Parathyroid adenoma (tissue), 2 donors: ENCODE measurements around the gene SSR2.
A peak's percentile ranks its signal among the peaks of the same experiment; 100 is the strongest.

ENCODE experiments used
- H2AFZ ChIP-seq: fragments of 300-600 bp; sonication (generic); one replicate; pipeline ENCODE4 v1.7.0; 2017; ENCODE audit warnings: antibody characterized with exemption, mild to moderate bottlenecking
- H3K27ac ChIP-seq: fragments of 300-600 bp; sonication (generic); one replicate; pipeline ENCODE4 v1.7.0; 2017
- H3K27me3 ChIP-seq: fragments of 300-600 bp; sonication (generic); one replicate; pipeline ENCODE4 v1.7.0; 2017; ENCODE audit warnings: low read length; ENCODE audit not compliant: control insufficient read depth, insufficient read depth
- H3K36me3 ChIP-seq: fragments of 300-600 bp; sonication (generic); one replicate; pipeline ENCODE4 v1.7.0; 2017; ENCODE audit warnings: low read length; ENCODE audit not compliant: control insufficient read depth, insufficient read depth
- H3K4me1 ChIP-seq: fragments of 300-600 bp; sonication (generic); one replicate; pipeline ENCODE4 v1.7.0; 2017; ENCODE audit warnings: control low read depth
- H3K4me2 ChIP-seq: fragments of 300-600 bp; sonication (generic); one replicate; pipeline ENCODE4 v1.7.0; 2017; ENCODE audit warnings: low read length
- H3K4me3 ChIP-seq: fragments of 300-600 bp; sonication (generic); one replicate; pipeline ENCODE4 v1.7.0; 2017; ENCODE audit warnings: low read depth, low read length
- H3K79me2 ChIP-seq: fragments of 300-600 bp; sonication (generic); one replicate; pipeline ENCODE4 v1.7.0; 2017; ENCODE audit warnings: control low read depth
- H3K9ac ChIP-seq: fragments of 300-600 bp; sonication (generic); one replicate; pipeline ENCODE4 v1.7.0; 2017; ENCODE audit warnings: mild to moderate bottlenecking
- H3K9me3 ChIP-seq: fragments of 300-600 bp; sonication (generic); one replicate; pipeline ENCODE4 v1.7.0; 2017; ENCODE audit warnings: low read length; ENCODE audit not compliant: control insufficient read depth
- TF ChIP-seq, protein P1 (sequence below): fragments of 300-600 bp; sonication (generic); IDR thresholded peaks from one replicate; pipeline ENCODE4 v1.7.0; 2017; ENCODE audit warnings: antibody characterized with exemption, mild to moderate bottlenecking
- donor health status: primary hyperparathyroidism.

Gene SSR2

DNA sequence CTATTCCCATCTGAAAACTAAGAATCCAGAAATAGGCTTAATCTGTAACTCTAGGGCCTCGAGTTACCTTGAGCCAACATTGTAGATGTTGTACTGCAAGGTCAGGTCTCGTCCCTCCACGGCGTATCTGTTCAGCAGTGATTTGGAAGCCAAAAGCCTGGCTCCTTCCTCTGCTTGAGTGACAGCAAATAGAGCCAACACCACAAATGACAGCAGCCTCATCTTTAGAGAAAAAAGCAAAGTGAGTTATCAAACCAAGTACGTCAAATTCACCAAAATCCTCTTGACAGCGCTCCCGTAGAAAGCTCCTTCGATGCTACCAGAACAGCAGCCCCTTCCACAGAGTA lies 832 bp downstream of the SSR2 start:
- no peaks in the 10 kb centered on the region for H3K36me3 ChIP-seq
- TF ChIP-seq, protein P1, sequence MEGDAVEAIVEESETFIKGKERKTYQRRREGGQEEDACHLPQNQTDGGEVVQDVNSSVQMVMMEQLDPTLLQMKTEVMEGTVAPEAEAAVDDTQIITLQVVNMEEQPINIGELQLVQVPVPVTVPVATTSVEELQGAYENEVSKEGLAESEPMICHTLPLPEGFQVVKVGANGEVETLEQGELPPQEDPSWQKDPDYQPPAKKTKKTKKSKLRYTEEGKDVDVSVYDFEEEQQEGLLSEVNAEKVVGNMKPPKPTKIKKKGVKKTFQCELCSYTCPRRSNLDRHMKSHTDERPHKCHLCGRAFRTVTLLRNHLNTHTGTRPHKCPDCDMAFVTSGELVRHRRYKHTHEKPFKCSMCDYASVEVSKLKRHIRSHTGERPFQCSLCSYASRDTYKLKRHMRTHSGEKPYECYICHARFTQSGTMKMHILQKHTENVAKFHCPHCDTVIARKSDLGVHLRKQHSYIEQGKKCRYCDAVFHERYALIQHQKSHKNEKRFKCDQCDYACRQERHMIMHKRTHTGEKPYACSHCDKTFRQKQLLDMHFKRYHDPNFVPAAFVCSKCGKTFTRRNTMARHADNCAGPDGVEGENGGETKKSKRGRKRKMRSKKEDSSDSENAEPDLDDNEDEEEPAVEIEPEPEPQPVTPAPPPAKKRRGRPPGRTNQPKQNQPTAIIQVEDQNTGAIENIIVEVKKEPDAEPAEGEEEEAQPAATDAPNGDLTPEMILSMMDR: no peak
- peaks cover 8% of the 10 kb centered on the region for H3K79me2 ChIP-seq
- no peak overlapping the region for H3K27ac ChIP-seq
- H2AFZ ChIP-seq: peak overlapping the region; percentile 66
- no peaks in the 10 kb centered on the region for H3K9me3 ChIP-seq
- H3K9ac ChIP-seq: no peak overlapping the region
- H3K4me2 ChIP-seq: peak overlapping the region; percentile 82
- H3K27me3 ChIP-seq: no peaks in the 10 kb centered on the region
- peaks cover 5% of the 10 kb centered on the region for H3K4me1 ChIP-seq
- peak overlapping the region; percentile 55 for H3K4me3 ChIP-seq

GRCh38 chr1:156014829-156015228 lies 5.9 kb downstream of the SSR2 start:
- TF ChIP-seq, protein P1: no peak
- Histone ChIP-seq H3K9me3 (no peaks in the 10 kb centered on the region), H3K4me3 (no peak overlapping the region), H3K27me3 (no peaks in the 10 kb centered on the region), H3K79me2 (peaks cover 5% of the 10 kb centered on the region), H2AFZ (no peak overlapping the region), H3K27ac (no peak overlapping the region), H3K4me1 (peaks cover 3% of the 10 kb centered on the region), H3K4me2 (no peak overlapping the region), H3K36me3 (no peaks in the 10 kb centered on the region), H3K9ac (no peak overlapping the region)

DNA sequence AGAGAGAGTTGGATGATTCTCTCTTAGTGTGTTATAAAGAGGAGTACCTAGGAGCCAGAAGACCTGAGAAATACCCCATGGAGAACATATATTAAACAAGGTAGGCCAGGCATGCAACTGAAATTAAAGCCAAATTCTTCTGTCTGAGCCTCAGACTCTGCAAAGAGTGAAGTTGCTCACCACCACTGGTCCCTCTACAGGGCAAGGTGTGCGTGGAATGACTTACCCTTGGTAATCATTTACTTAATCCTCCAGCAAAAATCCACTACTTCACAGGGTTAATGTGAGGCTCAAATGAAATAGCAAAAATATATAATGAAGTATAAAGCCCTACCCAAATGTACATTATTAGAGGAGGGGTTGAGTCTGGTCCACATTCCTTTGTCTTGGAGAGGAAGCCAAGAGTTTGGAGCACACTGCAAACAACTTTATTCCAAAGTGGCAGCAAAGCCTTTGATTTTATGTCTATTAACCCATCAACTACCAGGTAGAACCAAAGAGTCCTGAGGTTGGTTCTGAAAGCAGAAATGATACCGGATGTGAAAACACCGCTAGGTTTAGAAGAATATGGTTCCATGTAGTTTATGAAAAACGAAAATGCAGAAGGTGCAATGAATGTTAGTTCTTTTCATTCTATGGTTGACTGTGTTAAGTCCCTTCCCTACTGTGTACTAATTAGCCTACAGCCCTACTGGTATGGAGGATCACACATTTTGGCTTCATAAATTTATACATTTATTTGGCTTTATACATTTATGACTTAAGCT lies 8.5 kb downstream of the SSR2 start:
- Histone ChIP-seq H3K27me3 (no peaks in the 10 kb centered on the region), H3K27ac (no peak overlapping the region), H3K79me2 (no peaks in the 10 kb centered on the region), H3K9me3 (no peaks in the 10 kb centered on the region), H3K4me1 (peaks cover 4% of the 10 kb centered on the region), H3K4me2 (no peak overlapping the region), H3K36me3 (no peaks in the 10 kb centered on the region), H2AFZ (no peak overlapping the region), H3K9ac (no peak overlapping the region), H3K4me3 (no peak overlapping the region)
- TF ChIP-seq, protein P1: no peak

- TF ChIP-seq, protein P1: no peak
- H3K36me3 ChIP-seq: no peaks in the 10 kb centered on the region
Measured at GRCh38 chr1:156009404-156009803, 11.3 kb downstream of the SSR2 start.

More at GRCh38 chr1:156009404-156009803, 11.3 kb downstream of the SSR2 start:
- no peaks in the 10 kb centered on the region for H3K9me3 ChIP-seq
- H3K4me2 ChIP-seq: no peak overlapping the region
- peaks cover 4% of the 10 kb centered on the region for H3K4me1 ChIP-seq
- H3K9ac ChIP-seq: no peak overlapping the region
- no peaks in the 10 kb centered on the region for H3K79me2 ChIP-seq
- H3K27ac ChIP-seq: peak overlapping the region; percentile 41
- no peaks in the 10 kb centered on the region for H3K27me3 ChIP-seq
- H3K4me3 ChIP-seq: no peak overlapping the region
- H2AFZ ChIP-seq: no peak overlapping the region
